Mesothelial cell of epicardium (in vitro differentiated cells): Measurements from ENCODE around the gene REP15. TPM values are rescaled to one million over a fixed set of nuclear protein-coding genes. Genes with fewer than 3 reads are reported as not detected.

Source experiments
- DNase-seq, 2 experiments: peaks; one replicate each; pipeline ENCODE4 v3.0.0; 2021; ENCODE audit warnings: low spot score in 2 of 2; ENCODE audit not compliant: unreplicated experiment in 2 of 2
- H3K27ac Mint-ChIP-seq: 2 replicates; pipeline ENCODE4 v1.8.0; 2021; ENCODE audit warnings: mixed read lengths
- H3K27me3 Mint-ChIP-seq: 2 replicates; pipeline ENCODE4 v1.8.0; 2021; ENCODE audit warnings: low read depth, mixed read lengths
- H3K36me3 Mint-ChIP-seq: 2 replicates; pipeline ENCODE4 v1.8.0; 2021; ENCODE audit warnings: mixed read lengths
- H3K4me1 Mint-ChIP-seq: 2 replicates; pipeline ENCODE4 v1.8.0; 2021; ENCODE audit warnings: mixed read lengths
- H3K4me3 Mint-ChIP-seq: 2 replicates; pipeline ENCODE4 v1.8.0; 2021; ENCODE audit warnings: mild to moderate bottlenecking, moderate library complexity, mixed read lengths
- H3K9me3 Mint-ChIP-seq: 2 replicates; pipeline ENCODE4 v1.8.0; 2021; ENCODE audit warnings: mixed read lengths
- total RNA-seq: library from RNA; stranded (reverse); gene quantifications from 3 replicates; pipeline ENCODE4 v1.2.1, GENCODE V29; 2021
- TF ChIP-seq, protein P1 (sequence below): fragments of 200-600 bp; sonication (generic); IDR thresholded peaks from one replicate; pipeline ENCODE4 v1.5.0; 2021; ENCODE audit warnings: antibody characterized with exemption; ENCODE audit not compliant: unreplicated experiment

REP15 gene
- total RNA-seq, 1 donor from 2014 or later: 2.4 TPM

DNA sequence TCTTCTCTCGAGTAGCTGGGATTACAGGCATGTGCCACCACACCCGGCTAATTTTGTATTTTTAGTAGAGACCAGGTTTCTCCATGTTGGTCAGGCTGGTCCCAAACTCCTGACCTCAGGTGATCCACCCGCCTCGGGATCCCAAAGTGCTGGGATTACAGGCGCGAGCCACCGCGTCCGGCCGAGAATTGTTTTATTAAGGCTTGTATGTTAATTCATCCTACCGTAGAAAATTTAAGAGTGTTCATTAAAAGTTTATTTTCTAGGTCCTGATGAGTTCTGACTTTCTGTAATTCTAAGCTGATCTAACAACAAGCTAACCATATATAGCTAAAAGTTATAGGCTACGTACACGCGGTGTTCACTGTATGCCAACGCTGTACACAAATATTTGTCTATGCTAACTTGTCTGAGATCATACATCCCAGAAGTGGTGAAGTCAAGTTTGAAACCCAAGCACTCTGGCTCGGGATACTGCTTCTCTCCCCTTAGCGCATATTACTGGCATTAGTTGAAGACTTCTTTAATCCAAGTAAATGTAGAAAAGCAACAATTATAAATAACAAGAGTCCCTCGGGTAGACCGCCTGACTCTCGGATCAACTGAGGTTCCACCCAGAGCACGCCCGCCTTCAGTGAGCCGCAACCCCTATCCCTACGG lies 13.8 kb downstream of the REP15 start:
- H3K27ac Mint-ChIP-seq: peak overlapping the region; percentile 95
- H3K27me3 Mint-ChIP-seq: no peaks in the 10 kb centered on the region
- peak overlapping the region; percentile 96 for H3K4me3 Mint-ChIP-seq
- TF ChIP-seq, protein P1, sequence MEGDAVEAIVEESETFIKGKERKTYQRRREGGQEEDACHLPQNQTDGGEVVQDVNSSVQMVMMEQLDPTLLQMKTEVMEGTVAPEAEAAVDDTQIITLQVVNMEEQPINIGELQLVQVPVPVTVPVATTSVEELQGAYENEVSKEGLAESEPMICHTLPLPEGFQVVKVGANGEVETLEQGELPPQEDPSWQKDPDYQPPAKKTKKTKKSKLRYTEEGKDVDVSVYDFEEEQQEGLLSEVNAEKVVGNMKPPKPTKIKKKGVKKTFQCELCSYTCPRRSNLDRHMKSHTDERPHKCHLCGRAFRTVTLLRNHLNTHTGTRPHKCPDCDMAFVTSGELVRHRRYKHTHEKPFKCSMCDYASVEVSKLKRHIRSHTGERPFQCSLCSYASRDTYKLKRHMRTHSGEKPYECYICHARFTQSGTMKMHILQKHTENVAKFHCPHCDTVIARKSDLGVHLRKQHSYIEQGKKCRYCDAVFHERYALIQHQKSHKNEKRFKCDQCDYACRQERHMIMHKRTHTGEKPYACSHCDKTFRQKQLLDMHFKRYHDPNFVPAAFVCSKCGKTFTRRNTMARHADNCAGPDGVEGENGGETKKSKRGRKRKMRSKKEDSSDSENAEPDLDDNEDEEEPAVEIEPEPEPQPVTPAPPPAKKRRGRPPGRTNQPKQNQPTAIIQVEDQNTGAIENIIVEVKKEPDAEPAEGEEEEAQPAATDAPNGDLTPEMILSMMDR: no peak
- no peak for DNase-seq
- peaks cover 10% of the 10 kb centered on the region for H3K36me3 Mint-ChIP-seq
- peaks cover 21% of the 10 kb centered on the region for H3K4me1 Mint-ChIP-seq
- no peaks in the 10 kb centered on the region for H3K9me3 Mint-ChIP-seq

DNA sequence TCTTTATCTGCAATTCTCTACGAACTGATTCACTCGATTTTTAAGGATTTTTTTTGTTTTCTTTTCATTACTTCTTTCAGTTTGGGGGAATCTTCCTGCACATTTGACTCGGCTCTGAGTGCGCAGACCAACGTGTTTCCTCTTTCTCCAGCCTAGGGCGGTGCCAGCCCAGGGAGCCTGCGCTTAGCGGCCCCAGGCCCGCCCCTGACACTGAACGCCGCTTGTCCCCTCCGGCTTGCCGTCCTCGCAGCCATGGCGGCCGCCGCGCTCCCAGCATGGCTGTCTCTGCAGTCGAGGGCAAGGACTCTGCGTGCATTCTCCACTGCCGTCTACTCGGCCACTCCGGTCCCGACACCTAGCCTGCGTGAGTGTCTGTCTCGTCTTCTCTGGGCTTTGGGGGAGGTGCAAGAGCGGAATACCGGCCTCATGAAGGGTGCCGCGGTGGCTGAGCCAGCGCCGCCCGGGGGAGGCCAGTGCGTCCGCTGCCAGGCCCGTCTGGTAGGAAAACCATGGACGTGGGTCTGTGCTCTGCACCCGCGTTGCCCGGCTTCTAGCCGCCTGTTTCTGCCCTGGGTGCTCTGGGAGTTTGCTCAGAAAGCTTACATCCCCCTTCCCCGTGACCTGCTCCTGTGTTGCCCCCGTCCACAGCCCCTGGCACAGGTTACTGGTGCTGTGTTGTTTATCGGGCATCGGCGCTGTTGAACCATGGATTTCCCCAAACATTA lies 14.5 kb downstream of the REP15 start, which contains the start of gene MRPS35:
Gene MRPS35 (plus strand): TSS at position 241 of the 725 bp plus-strand sequence. CDS start 12 bp downstream, at position 253.
- Mint-ChIP-seq H3K36me3 (peaks cover 10% of the 10 kb centered on the region), H3K27ac (peak within 1 kb of the TSS; percentile 95), H3K4me3 (peak within 1 kb of the TSS; percentile 96), H3K9me3 (no peaks in the 10 kb centered on the region), H3K27me3 (no peaks in the 10 kb centered on the region), H3K4me1 (peaks cover 21% of the 10 kb centered on the region)
- peak; percentile 71 to 87 for DNase-seq
- TF ChIP-seq, protein P1: no peak

DNA sequence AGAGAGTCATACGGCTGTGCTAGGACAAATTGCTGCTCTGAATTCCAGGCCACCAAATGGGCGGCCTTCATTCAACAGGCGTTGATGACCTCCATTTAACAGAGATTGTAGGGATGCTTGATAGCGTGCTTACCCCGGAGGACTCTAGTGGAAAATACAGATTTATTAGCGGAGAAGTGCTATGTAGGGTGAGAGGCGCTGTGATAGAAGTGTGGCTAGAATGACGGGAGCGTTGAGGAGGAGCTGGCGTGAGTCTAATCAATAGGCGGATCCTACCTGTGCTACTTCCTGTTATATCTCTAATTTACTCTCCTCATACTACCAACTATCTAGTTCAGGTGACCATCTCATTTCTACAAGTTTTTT lies 15.1 kb downstream of the REP15 start:
- Mint-ChIP-seq H3K27ac (peak overlapping the region; percentile 95), H3K4me1 (peaks cover 21% of the 10 kb centered on the region), H3K27me3 (no peaks in the 10 kb centered on the region), H3K9me3 (no peaks in the 10 kb centered on the region), H3K4me3 (peak overlapping the region; percentile 96), H3K36me3 (peaks cover 12% of the 10 kb centered on the region)
- TF ChIP-seq, protein P1: no peak
- no peak for DNase-seq

DNA sequence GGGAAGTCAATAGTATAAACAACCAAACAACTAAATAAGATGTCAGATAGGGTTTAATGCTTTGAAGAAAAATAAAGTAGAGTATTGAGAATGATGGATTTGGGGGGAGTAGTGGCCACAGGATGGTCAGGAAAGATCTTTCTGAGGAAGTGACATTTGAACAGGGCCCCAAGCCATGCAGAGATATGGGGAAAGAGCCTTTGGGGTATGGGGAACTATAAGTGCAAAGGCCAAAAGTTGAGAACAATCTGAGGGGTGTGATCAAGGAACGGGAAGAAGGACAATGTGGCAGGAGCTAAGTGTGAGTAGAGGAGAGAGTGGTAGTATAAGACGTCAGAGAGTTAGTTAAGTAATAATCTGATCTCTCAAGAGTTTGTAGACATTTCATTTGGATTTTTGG lies 15.7 kb downstream of the REP15 start:
- TF ChIP-seq, protein P1: no peak
- H3K9me3 Mint-ChIP-seq: no peaks in the 10 kb centered on the region

DNA sequence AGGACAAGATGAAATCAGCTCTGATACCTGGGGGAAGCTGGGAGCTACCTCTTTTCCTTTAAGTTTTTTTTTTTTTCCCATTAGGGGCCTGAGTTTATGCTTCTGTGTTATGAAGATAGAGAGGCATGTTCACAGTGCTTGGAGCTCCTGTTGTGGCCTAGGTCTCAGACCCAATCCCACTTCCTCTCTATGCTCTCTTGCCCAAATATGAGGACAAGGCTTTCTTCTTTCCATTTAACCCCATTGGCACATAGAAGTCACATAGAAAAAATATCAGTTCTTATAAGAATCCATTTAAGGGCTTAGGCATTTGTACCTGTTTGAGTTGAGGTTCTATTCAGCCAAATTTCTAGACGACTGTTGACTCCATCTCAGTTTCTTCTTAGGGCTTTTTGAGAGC lies 27.0 kb downstream of the REP15 start:
- DNase-seq: no peak
- TF ChIP-seq, protein P1: no peak
- Mint-ChIP-seq H3K27ac (no peak overlapping the region), H3K9me3 (no peaks in the 10 kb centered on the region), H3K27me3 (no peaks in the 10 kb centered on the region), H3K4me3 (no peak overlapping the region), H3K4me1 (no peaks in the 10 kb centered on the region), H3K36me3 (peaks cover 25% of the 10 kb centered on the region)

More for the DNA sequence above, 15.7 kb downstream of the REP15 start:
- H3K27me3 Mint-ChIP-seq: no peaks in the 10 kb centered on the region
- H3K4me1 Mint-ChIP-seq: peaks cover 21% of the 10 kb centered on the region
- H3K4me3 Mint-ChIP-seq: peak overlapping the region; percentile 96
- H3K27ac Mint-ChIP-seq: no peak overlapping the region
- no peak for DNase-seq
- peaks cover 12% of the 10 kb centered on the region for H3K36me3 Mint-ChIP-seq
